GM12878 (cell line): ENCODE data around the gene LRRC23. TPM values are rescaled to one million over a fixed set of nuclear protein-coding genes. Genes with fewer than 3 reads are reported as not detected.

Experiments
- ATAC-seq: fragments of 200-7000 bp; cut with Tn5 transposase; 3 replicates; pipeline ENCODE4 v1.9.1; 2020; ENCODE audit warnings: mild to moderate bottlenecking, moderate library complexity
- BruUV-seq: library from RNA; stranded (reverse); fragments of 400-500 nt; replicated peaks from 2 replicates; lab custom pipeline; 2021; lab: Mats Ljungman, UMichigan
- CTCF ChIA-PET: fragments of 300-600 bp; sonication (Branson Sonifier 250); formaldehyde crosslinking; extraction: SDS; loops from one replicate; lab custom pipeline; 2021; ENCODE audit warnings: inconsistent platforms; lab: Yijun Ruan, JAX
- POLR2A ChIA-PET: fragments of 350-600 bp; formaldehyde crosslinking; extraction: SDS; loops from one replicate; lab custom pipeline; 2021; ENCODE audit warnings: inconsistent platforms; lab: Charles Lee
- RAD21 ChIA-PET: fragments of 300-600 bp; sonication (Branson Sonifier 250); formaldehyde crosslinking; loops from one replicate; lab custom pipeline; 2023; ENCODE audit warnings: antibody characterized with exemption; ENCODE audit not compliant: unreplicated experiment; lab: Charles Lee
- SMC1A ChIA-PET: fragments of 300-600 bp; sonication (Branson Sonifier 250); formaldehyde crosslinking; loops from one replicate; lab custom pipeline; 2023; ENCODE audit not compliant: unreplicated experiment, uncharacterized antibody; lab: Charles Lee
- DNase-seq: peaks from one replicate; pipeline ENCODE4 v3.0.0-alpha.2; 2011; ENCODE audit warnings: low read depth, low spot score
- FAIRE-seq: peaks from 3 replicates; lab custom pipeline; 2011; peaks lifted over from hg19 to GRCh38; lab: Jason Lieb, UNC
- H2AFZ ChIP-seq: 2 replicates; pipeline ENCODE4 v1.6.0; 2011; ENCODE audit warnings: low read depth, low read length, control low read depth; ENCODE audit not compliant: control insufficient read depth
- H3K27ac ChIP-seq: 2 replicates; pipeline ENCODE4 v1.5.1; 2011; ENCODE audit warnings: control low read depth; ENCODE audit not compliant: control insufficient read depth, insufficient read depth
- H3K27me3 ChIP-seq, 2 experiments: replicated peaks in 1 of 2; 2 replicates each; pipeline versions ENCODE4 v1.6.0 to v1.6.1; 2011; ENCODE audit warnings: low read length in 1 of 2; ENCODE audit not compliant: control insufficient read depth in 2 of 2, insufficient read depth in 2 of 2
- H3K36me3 ChIP-seq, 2 experiments: 2 replicates each; pipeline ENCODE4 v1.5.1; 2011; ENCODE audit warnings: low read length in 1 of 2; ENCODE audit not compliant: control insufficient read depth in 2 of 2, insufficient read depth in 2 of 2
- H3K4me1 ChIP-seq: 2 replicates; pipeline ENCODE4 v1.6.1; 2011; ENCODE audit warnings: mild to moderate bottlenecking, low read length, moderate library complexity, mixed read lengths; ENCODE audit not compliant: control insufficient read depth, insufficient read depth
- H3K4me2 ChIP-seq: 2 replicates; pipeline ENCODE4 v1.6.0; 2011; ENCODE audit warnings: control low read depth; ENCODE audit not compliant: control insufficient read depth, insufficient read depth
- H3K4me3 ChIP-seq: fragments of 200-600 bp; sonication (generic); 2 replicates; pipeline ENCODE4 v1.5.1; 2016
- H3K79me2 ChIP-seq: 2 replicates; pipeline ENCODE4 v1.6.0; 2011; ENCODE audit warnings: low read length; ENCODE audit not compliant: control insufficient read depth, insufficient read depth
- H3K9ac ChIP-seq: 2 replicates; pipeline ENCODE4 v1.8.0; 2011; ENCODE audit warnings: low read length, control low read depth, mixed read lengths; ENCODE audit not compliant: control insufficient read depth, insufficient read depth
- H3K9me3 ChIP-seq: replicated peaks from 3 replicates; pipeline ENCODE4 v1.5.1; 2011; ENCODE audit warnings: mild to moderate bottlenecking, low read length; ENCODE audit not compliant: control insufficient read depth, insufficient read depth
- H4K20me1 ChIP-seq: 2 replicates; pipeline ENCODE4 v1.6.0; 2011; ENCODE audit not compliant: control insufficient read depth, insufficient read depth
- KDM1A ChIP-seq: fragments of 200-600 bp; sonication (generic); IDR thresholded peaks from 2 replicates; pipeline ENCODE4 v1.6.1; 2016; ENCODE audit warnings: borderline replicate concordance
- POLR2AphosphoS2 ChIP-seq: IDR thresholded peaks from 2 replicates; pipeline ENCODE4 v1.6.1; 2011; ENCODE audit warnings: low read depth, mild to moderate bottlenecking, low read length, improper control_type of control experiment, moderate library complexity
- SMAD1 ChIP-seq: fragments of 450-650 bp; IDR thresholded peaks from 2 replicates; pipeline ENCODE4 v1.6.1; 2018; ENCODE audit warnings: mild to moderate bottlenecking, low read depth; ENCODE audit not compliant: partially characterized antibody
- SREBF1 ChIP-seq: IDR thresholded peaks from 2 replicates; pipeline ENCODE4 v1.6.1; 2012; ENCODE audit warnings: mild to moderate bottlenecking, low read length
- ZNF207 ChIP-seq: fragments of 450-650 bp; IDR thresholded peaks from 2 replicates; pipeline ENCODE4 v1.6.1; 2014; ENCODE audit warnings: antibody characterized with exemption, mild to moderate bottlenecking, borderline replicate concordance
- WGBS: methylation state at CpG from one replicate; pipeline ENCODE4 v1.1.6; 2016; ENCODE audit warnings: low lambda C conversion rate; ENCODE audit not compliant: insufficient replicate concordance, insufficient coverage; ENCODE audit errors: missing lambda C conversion rate; 5-methylcytosine and 5-hydroxymethylcytosine counted together
- in situ Hi-C: fragments of 300-500 bp; cut with MboI; formaldehyde crosslinking; loops from 9 replicates; pipeline ENCODE4 v1.14.3; 2018; ENCODE audit warnings: mixed read lengths
- intact Hi-C: fragments of 100-400 bp; cut with micrococcal nuclease; formaldehyde crosslinking; loops from one replicate; pipeline ENCODE4 v1.14.2; 2022; ENCODE audit not compliant: unreplicated experiment
- polyA plus RNA-seq, 11 experiments: library from polyadenylated mRNA; depleted of rRNA in 4 of 11; unstranded in 6 of 11; stranded (reverse) in 5 of 11; fragments of >200 nt; fragmentation: Nextera tagmentation in 4 of 11; fragmentation: Illumina TruSeq in 1 of 11; extraction: Ambion mirVana in 4 of 11; extraction: Trizol in 1 of 11; gene quantifications; 1 replicate in 1 of 11; 2 replicates in 10 of 11; pipeline versions ENCODE4 v1.2.1 to v1.2.3, GENCODE V29; 2011 to 2016; ENCODE audit warnings: inconsistent platforms in 2 of 11, missing spikeins in 2 of 11, low read depth in 1 of 11
- total RNA-seq, 4 experiments: library from RNA; depleted of rRNA in 3 of 4; stranded (reverse); fragments of >200 nt in 3 of 4; fragmentation: Illumina TruSeq in 1 of 4; extraction: Trizol in 1 of 4; gene quantifications; 2 replicates each; pipeline versions ENCODE4 v1.2.1 to v1.2.3, GENCODE V29; 2013 to 2021
- TF ChIP-seq, protein P1 (sequence below): IDR thresholded peaks from 2 replicates; pipeline ENCODE4 v1.6.1; 2011; ENCODE audit warnings: mild to moderate bottlenecking, low read depth, low read length, moderate library complexity; ENCODE audit not compliant: insufficient replicate concordance
- TF ChIP-seq, protein P2 (sequence below): IDR thresholded peaks from 2 replicates; pipeline ENCODE4 v1.6.1; 2011; ENCODE audit warnings: low read depth, low read length, improper control_type of control experiment, borderline replicate concordance
- TF ChIP-seq, protein P3 (sequence below): fragments of 450-650 bp; IDR thresholded peaks from 2 replicates; pipeline ENCODE4 v1.6.1; 2018; ENCODE audit warnings: mild to moderate bottlenecking, low read depth, moderate library complexity; ENCODE audit not compliant: partially characterized antibody
- TF ChIP-seq, protein P4 (sequence below): IDR thresholded peaks from 2 replicates; pipeline ENCODE4 v1.6.1; 2011; ENCODE audit warnings: low read depth, mild to moderate bottlenecking, low read length, moderate library complexity, borderline replicate concordance; ENCODE audit errors: extremely low read depth
- TF ChIP-seq, protein P5 (sequence below): fragments of 450-650 bp; IDR thresholded peaks from 2 replicates; pipeline ENCODE4 v1.6.1; 2017; ENCODE audit warnings: borderline replicate concordance

The LRRC23 gene
- total and polyA plus RNA-seq, 10 of the 15 experiments (the other 5 are each of a cell fraction or from before 2014, with no cell fraction given), result 1.4 to 6.9 (median 3.4) TPM

DNA sequence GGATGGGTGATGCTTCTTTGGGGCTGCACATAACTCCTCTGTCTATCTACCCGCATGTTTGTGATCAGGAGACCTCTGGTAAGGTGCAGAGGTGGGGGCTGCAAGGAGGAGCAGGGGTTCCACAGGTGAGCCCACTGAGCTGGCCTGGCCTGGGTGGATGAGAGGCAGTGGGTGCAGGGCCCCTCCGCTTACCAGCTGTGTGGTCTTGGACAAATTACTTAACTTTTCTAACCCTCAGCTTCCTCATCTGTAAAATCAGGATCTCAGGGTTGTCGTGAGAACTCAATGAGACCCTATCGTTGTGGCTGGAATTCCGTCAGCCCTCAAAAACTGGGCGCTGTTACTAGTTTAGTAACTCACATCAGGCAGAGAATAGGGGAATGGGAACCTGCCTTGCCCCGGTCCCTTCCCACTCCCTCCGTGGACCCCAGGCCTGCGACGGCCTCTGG is 54.0 kb downstream of the LRRC23 start:
- H3K27me3 ChIP-seq, result no peaks in the 10 kb centered on the region
- peak overlapping the region; percentile 99 for H3K27ac ChIP-seq
- TSS peak; percentile 93 for BruUV-seq
- SMC1A ChIA-PET, result interaction anchor here (1.2 to 13.2 kb wide), 2 partner anchors 11 to 150 kb away, joined by 4 to 395 read pairs; partner anchors contain the start of genes C12orf57, C1RL, PTPN6 and RNU7-1
- peaks cover 85% of the 10 kb centered on the region for H3K4me1 ChIP-seq
- DNase-seq, result no peak
- POLR2A ChIA-PET, result interaction anchor here (0.6 to 13.5 kb wide), 9 partner anchors 14 to 167 kb away, joined by 3 to 524 read pairs (median 3); partner anchors contain the start of genes C12orf57, CDCA3, ENO2 and PTPN6
- peak overlapping the region; percentile 95 for H3K4me3 ChIP-seq
- H3K4me2 ChIP-seq, result peak overlapping the region; percentile 99
- peaks cover 76% of the 10 kb centered on the region for H3K79me2 ChIP-seq
- 4% methylated on average over 10 of the region's 10 CpGs for WGBS
- CTCF ChIA-PET, result interaction anchor here (0.9 to 13.2 kb wide), 10 partner anchors 10 to 206 kb away, joined by 3 to 645 read pairs (median 4); partner anchors contain the start of genes C12orf57, C1RL, MLF2 and PTPN6
- no peak for TF ChIP-seq KDM1A
- TF ChIP-seq, protein P1, sequence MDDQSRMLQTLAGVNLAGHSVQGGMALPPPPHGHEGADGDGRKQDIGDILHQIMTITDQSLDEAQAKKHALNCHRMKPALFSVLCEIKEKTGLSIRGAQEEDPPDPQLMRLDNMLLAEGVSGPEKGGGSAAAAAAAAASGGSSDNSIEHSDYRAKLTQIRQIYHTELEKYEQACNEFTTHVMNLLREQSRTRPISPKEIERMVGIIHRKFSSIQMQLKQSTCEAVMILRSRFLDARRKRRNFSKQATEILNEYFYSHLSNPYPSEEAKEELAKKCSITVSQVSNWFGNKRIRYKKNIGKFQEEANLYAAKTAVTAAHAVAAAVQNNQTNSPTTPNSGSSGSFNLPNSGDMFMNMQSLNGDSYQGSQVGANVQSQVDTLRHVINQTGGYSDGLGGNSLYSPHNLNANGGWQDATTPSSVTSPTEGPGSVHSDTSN, result no peak
- TF ChIP-seq, protein P2, sequence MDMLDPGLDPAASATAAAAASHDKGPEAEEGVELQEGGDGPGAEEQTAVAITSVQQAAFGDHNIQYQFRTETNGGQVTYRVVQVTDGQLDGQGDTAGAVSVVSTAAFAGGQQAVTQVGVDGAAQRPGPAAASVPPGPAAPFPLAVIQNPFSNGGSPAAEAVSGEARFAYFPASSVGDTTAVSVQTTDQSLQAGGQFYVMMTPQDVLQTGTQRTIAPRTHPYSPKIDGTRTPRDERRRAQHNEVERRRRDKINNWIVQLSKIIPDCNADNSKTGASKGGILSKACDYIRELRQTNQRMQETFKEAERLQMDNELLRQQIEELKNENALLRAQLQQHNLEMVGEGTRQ, result no peak
- no peak for TF ChIP-seq POLR2AphosphoS2
- TF ChIP-seq, protein P3, sequence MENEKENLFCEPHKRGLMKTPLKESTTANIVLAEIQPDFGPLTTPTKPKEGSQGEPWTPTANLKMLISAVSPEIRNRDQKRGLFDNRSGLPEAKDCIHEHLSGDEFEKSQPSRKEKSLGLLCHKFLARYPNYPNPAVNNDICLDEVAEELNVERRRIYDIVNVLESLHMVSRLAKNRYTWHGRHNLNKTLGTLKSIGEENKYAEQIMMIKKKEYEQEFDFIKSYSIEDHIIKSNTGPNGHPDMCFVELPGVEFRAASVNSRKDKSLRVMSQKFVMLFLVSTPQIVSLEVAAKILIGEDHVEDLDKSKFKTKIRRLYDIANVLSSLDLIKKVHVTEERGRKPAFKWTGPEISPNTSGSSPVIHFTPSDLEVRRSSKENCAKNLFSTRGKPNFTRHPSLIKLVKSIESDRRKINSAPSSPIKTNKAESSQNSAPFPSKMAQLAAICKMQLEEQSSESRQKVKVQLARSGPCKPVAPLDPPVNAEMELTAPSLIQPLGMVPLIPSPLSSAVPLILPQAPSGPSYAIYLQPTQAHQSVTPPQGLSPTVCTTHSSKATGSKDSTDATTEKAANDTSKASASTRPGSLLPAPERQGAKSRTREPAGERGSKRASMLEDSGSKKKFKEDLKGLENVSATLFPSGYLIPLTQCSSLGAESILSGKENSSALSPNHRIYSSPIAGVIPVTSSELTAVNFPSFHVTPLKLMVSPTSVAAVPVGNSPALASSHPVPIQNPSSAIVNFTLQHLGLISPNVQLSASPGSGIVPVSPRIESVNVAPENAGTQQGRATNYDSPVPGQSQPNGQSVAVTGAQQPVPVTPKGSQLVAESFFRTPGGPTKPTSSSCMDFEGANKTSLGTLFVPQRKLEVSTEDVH, result no peak
- TF ChIP-seq, protein P4, sequence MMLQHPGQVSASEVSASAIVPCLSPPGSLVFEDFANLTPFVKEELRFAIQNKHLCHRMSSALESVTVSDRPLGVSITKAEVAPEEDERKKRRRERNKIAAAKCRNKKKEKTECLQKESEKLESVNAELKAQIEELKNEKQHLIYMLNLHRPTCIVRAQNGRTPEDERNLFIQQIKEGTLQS, result no peak
- no peak for TF ChIP-seq ZNF207
- no peak for TF ChIP-seq SREBF1
- TF ChIP-seq, protein P5, sequence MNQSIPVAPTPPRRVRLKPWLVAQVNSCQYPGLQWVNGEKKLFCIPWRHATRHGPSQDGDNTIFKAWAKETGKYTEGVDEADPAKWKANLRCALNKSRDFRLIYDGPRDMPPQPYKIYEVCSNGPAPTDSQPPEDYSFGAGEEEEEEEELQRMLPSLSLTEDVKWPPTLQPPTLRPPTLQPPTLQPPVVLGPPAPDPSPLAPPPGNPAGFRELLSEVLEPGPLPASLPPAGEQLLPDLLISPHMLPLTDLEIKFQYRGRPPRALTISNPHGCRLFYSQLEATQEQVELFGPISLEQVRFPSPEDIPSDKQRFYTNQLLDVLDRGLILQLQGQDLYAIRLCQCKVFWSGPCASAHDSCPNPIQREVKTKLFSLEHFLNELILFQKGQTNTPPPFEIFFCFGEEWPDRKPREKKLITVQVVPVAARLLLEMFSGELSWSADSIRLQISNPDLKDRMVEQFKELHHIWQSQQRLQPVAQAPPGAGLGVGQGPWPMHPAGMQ, result no peak
- no peak for TF ChIP-seq SMAD1
- no peaks in the 10 kb centered on the region for H3K9me3 ChIP-seq
- in situ Hi-C loops, result loop anchor here (25.0 kb wide), 1 partner anchor 1679 kb away; no protein-coding TSS in a partner anchor
- intact Hi-C loops, result no loop called here
- no peak overlapping the region for H2AFZ ChIP-seq
- H3K9ac ChIP-seq, result peak overlapping the region; percentile 91
- ATAC-seq, result peak; percentile 0
- no peaks in the 10 kb centered on the region for H4K20me1 ChIP-seq
- H3K36me3 ChIP-seq, result peaks cover 11 to 33% of the 10 kb centered on the region in 2 experiments
- no peak for FAIRE-seq
- RAD21 ChIA-PET, result interaction anchor here (0.8 to 13.5 kb wide), 7 partner anchors 12 to 89 kb away, joined by 3 to 426 read pairs (median 5); partner anchors contain the start of genes C12orf57, LPCAT3, RNU7-1 and SPSB2
